HEK293 (cell line): Measurements from ENCODE around the gene SLC36A3.

Source experiments
- CTCF ChIA-PET: fragments of 350-600 bp; formaldehyde crosslinking; extraction: SDS; loops from one replicate; lab custom pipeline; 2021; ENCODE audit warnings: antibody characterized with exemption; lab: Yijun Ruan, JAX
- POLR2A ChIA-PET: fragments of 300-600 bp; formaldehyde crosslinking; extraction: SDS; loops from one replicate; lab custom pipeline; 2020; ENCODE audit warnings: antibody characterized with exemption, inconsistent platforms; lab: Yijun Ruan, JAX
- H3K27ac ChIP-seq: fragments of 200-500 bp; sonication (Bioruptor generic); 2 replicates; pipeline ENCODE4 v1.5.1; 2014; ENCODE audit warnings: low read depth, low read length, control low read depth, inconsistent platforms; ENCODE audit errors: extremely low read depth
- H3K36me3 ChIP-seq, 2 experiments: fragments of 200-500 bp in 1 of 2; sonication (Bioruptor generic) in 1 of 2; 1 replicate in 1 of 2; 2 replicates in 1 of 2; pipeline ENCODE4 v1.5.1; 2014 to 2017; ENCODE audit warnings: inconsistent platforms in 2 of 2, low read length in 2 of 2; ENCODE audit not compliant: control insufficient read depth in 2 of 2, insufficient read depth in 1 of 2
- H3K4me1 ChIP-seq: fragments of 200-500 bp; sonication (Bioruptor generic); 2 replicates; pipeline ENCODE4 v1.5.1; 2014; ENCODE audit warnings: mild to moderate bottlenecking, low read length, inconsistent platforms; ENCODE audit not compliant: control insufficient read depth, insufficient read depth
- H3K4me3 ChIP-seq: 2 replicates; pipeline ENCODE4 v1.5.1; 2011; ENCODE audit warnings: low read depth, mild to moderate bottlenecking, control low read depth, low read length, moderate library complexity
- H3K9me3 ChIP-seq: fragments of 200-500 bp; sonication (Bioruptor generic); 2 replicates; pipeline ENCODE4 v1.5.1; 2014; ENCODE audit warnings: low read depth, low read length, inconsistent platforms; ENCODE audit not compliant: control insufficient read depth, insufficient read depth
- BCL11A ChIP-seq: fragments of 450-650 bp; formaldehyde crosslinking; IDR thresholded peaks from 2 replicates; pipeline ENCODE4 v1.5.1; 2016; ENCODE audit warnings: low read depth, missing biosample characterization, missing genetic modification characterization
- GLI2 ChIP-seq: fragments of 450-650 bp; formaldehyde crosslinking; IDR thresholded peaks from 2 replicates; pipeline ENCODE4; 2017; ENCODE audit warnings: missing biosample characterization, missing genetic modification characterization, low read depth, borderline replicate concordance
- KLF9 ChIP-seq: fragments of 450-650 bp; formaldehyde crosslinking; IDR thresholded peaks from 2 replicates; pipeline ENCODE4 v1.5.1; 2016; ENCODE audit warnings: missing biosample characterization, missing genetic modification characterization, low read depth
- MEIS1 ChIP-seq: sonication (generic); formaldehyde crosslinking; IDR thresholded peaks from 2 replicates; pipeline ENCODE4 v1.8.1; 2022; ENCODE audit warnings: missing genetic modification reagents, mild to moderate bottlenecking, borderline replicate concordance
- SALL2 ChIP-seq: fragments of 450-650 bp; formaldehyde crosslinking; IDR thresholded peaks from 2 replicates; pipeline ENCODE4 v1.5.0; 2017; ENCODE audit warnings: missing biosample characterization, mild to moderate bottlenecking, missing genetic modification characterization, borderline replicate concordance
- SP2 ChIP-seq: fragments of 450-650 bp; formaldehyde crosslinking; IDR thresholded peaks from 2 replicates; pipeline ENCODE4 v1.5.1; 2016; ENCODE audit warnings: missing biosample characterization, missing genetic modification characterization
- ZBTB48 ChIP-seq: fragments of 450-650 bp; formaldehyde crosslinking; IDR thresholded peaks from 2 replicates; pipeline ENCODE4 v1.5.1; 2016; ENCODE audit warnings: missing biosample characterization, missing genetic modification characterization
- ZFP69B ChIP-seq: fragments of 450-650 bp; formaldehyde crosslinking; IDR thresholded peaks from 2 replicates; pipeline ENCODE4 v1.5.1; 2016; ENCODE audit warnings: missing biosample characterization, missing genetic modification characterization
- ZNF112 ChIP-seq: fragments of 450-650 bp; formaldehyde crosslinking; IDR thresholded peaks from 2 replicates; pipeline ENCODE4 v1.5.0; 2017; ENCODE audit warnings: missing biosample characterization, missing genetic modification characterization
- ZNF133 ChIP-seq: fragments of 450-650 bp; formaldehyde crosslinking; IDR thresholded peaks from 2 replicates; pipeline ENCODE4 v1.5.1; 2016; ENCODE audit warnings: missing biosample characterization, missing genetic modification characterization
- ZNF157 ChIP-seq: fragments of 450-650 bp; formaldehyde crosslinking; IDR thresholded peaks from 2 replicates; pipeline ENCODE4 v1.5.1; 2016; ENCODE audit warnings: missing biosample characterization, missing genetic modification characterization
- ZNF341 ChIP-seq: fragments of 450-650 bp; formaldehyde crosslinking; IDR thresholded peaks from 2 replicates; pipeline ENCODE4; 2016; ENCODE audit warnings: low read depth, missing biosample characterization, missing genetic modification characterization
- ZNF423 ChIP-seq: fragments of 450-650 bp; formaldehyde crosslinking; IDR thresholded peaks from 2 replicates; pipeline ENCODE4 v1.5.1; 2016; ENCODE audit warnings: missing biosample characterization, missing genetic modification characterization
- ZNF48 ChIP-seq: fragments of 450-650 bp; formaldehyde crosslinking; IDR thresholded peaks from 2 replicates; pipeline ENCODE4 v1.5.1; 2016; ENCODE audit warnings: missing biosample characterization, missing genetic modification characterization
- ZNF544 ChIP-seq: fragments of 450-650 bp; formaldehyde crosslinking; IDR thresholded peaks from 2 replicates; pipeline ENCODE4 v1.5.0; 2017; ENCODE audit warnings: missing biosample characterization, missing genetic modification characterization
- TF ChIP-seq, protein P1 (sequence below): fragments of 450-650 bp; formaldehyde crosslinking; IDR thresholded peaks from 2 replicates; pipeline ENCODE4 v1.5.1; 2016; ENCODE audit warnings: missing biosample characterization, missing genetic modification characterization
- TF ChIP-seq, protein P2 (sequence below): IDR thresholded peaks from 2 replicates; pipeline ENCODE4 v1.6.1; 2011; ENCODE audit warnings: mild to moderate bottlenecking, low read depth, low read length, borderline replicate concordance
- TF ChIP-seq, protein P3 (sequence below): fragments of 450-650 bp; formaldehyde crosslinking; IDR thresholded peaks from 2 replicates; pipeline ENCODE4 v1.5.1; 2017; ENCODE audit warnings: missing biosample characterization, missing genetic modification characterization
- TF ChIP-seq, protein P4 (sequence below): fragments of 450-650 bp; formaldehyde crosslinking; IDR thresholded peaks from 2 replicates; pipeline ENCODE4 v1.5.1; 2016; ENCODE audit warnings: missing biosample characterization, missing genetic modification characterization, low read depth
- TF ChIP-seq, protein P5 (sequence below): fragments of 450-650 bp; formaldehyde crosslinking; IDR thresholded peaks from 2 replicates; pipeline ENCODE4 v1.5.1; 2016; ENCODE audit warnings: missing biosample characterization, missing genetic modification characterization
- TF ChIP-seq, protein P6 (sequence below): fragments of 450-650 bp; formaldehyde crosslinking; IDR thresholded peaks from 2 replicates; pipeline ENCODE4 v1.5.1; 2017; ENCODE audit warnings: missing biosample characterization, mild to moderate bottlenecking, missing genetic modification characterization, moderate library complexity
- TF ChIP-seq, protein P7 (sequence below): fragments of 450-650 bp; formaldehyde crosslinking; IDR thresholded peaks from 2 replicates; pipeline ENCODE4 v1.5.1; 2016; ENCODE audit warnings: missing biosample characterization, missing genetic modification characterization

SLC36A3 gene

DNA sequence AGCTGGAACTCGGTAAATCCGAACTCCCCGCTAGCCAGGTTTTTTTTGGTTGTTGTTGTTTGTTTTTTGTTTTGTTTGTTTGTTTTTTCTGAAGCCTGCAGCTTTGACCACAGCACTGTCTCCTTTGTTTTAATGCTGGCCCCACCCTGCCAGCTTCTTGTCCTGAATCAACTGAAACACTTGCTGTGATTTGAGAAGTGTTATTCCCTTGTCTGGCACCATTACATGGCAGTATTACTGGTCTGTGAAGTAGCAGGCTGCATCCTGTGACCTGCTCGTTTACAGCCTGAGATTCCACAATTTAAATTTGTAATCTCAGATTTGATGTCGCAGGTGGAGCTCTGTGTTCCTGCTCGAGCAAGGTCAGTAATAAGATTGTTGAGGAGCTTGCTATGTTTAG is 45.2 kb upstream of the SLC36A3 start:
- TF ChIP-seq SP2 (tag by site-specific recombination): no peak
- TF ChIP-seq, protein P1, sequence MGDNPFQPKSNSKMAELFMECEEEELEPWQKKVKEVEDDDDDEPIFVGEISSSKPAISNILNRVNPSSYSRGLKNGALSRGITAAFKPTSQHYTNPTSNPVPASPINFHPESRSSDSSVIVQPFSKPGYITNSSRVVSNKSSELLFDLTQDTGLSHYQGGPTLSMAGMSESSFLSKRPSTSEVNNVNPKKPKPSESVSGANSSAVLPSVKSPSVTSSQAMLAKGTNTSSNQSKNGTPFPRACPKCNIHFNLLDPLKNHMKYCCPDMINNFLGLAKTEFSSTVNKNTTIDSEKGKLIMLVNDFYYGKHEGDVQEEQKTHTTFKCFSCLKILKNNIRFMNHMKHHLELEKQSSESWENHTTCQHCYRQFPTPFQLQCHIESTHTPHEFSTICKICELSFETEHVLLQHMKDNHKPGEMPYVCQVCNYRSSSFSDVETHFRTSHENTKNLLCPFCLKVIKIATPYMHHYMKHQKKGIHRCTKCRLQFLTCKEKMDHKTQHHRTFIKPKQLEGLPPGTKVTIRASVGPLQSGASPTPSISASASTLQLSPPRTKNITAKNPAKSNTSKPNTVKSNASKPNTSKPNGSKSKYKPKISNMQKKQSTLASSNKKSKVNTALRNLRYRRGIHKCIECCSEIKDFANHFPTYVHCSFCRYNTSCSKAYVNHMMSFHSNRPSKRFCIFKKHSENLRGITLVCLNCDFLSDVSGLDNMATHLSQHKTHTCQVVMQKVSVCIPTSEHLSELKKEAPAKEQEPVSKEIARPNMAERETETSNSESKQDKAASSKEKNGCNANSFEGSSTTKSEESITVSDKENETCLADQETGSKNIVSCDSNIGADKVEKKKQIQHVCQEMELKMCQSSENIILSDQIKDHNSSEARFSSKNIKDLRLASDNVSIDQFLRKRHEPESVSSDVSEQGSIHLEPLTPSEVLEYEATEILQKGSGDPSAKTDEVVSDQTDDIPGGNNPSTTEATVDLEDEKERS (tag by site-specific recombination): no peak
- TF ChIP-seq ZNF157 (tag by site-specific recombination): no peak
- TF ChIP-seq, protein P2, sequence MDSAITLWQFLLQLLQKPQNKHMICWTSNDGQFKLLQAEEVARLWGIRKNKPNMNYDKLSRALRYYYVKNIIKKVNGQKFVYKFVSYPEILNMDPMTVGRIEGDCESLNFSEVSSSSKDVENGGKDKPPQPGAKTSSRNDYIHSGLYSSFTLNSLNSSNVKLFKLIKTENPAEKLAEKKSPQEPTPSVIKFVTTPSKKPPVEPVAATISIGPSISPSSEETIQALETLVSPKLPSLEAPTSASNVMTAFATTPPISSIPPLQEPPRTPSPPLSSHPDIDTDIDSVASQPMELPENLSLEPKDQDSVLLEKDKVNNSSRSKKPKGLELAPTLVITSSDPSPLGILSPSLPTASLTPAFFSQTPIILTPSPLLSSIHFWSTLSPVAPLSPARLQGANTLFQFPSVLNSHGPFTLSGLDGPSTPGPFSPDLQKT: no peak
- no peak for TF ChIP-seq ZNF423 (tag by site-specific recombination)
- no peak for TF ChIP-seq MEIS1
- TF ChIP-seq ZNF133 (tag by site-specific recombination): no peak
- no peak for TF ChIP-seq ZBTB48 (tag by site-specific recombination)
- no peak for TF ChIP-seq ZNF112 (tag by site-specific recombination)
- TF ChIP-seq, protein P3, sequence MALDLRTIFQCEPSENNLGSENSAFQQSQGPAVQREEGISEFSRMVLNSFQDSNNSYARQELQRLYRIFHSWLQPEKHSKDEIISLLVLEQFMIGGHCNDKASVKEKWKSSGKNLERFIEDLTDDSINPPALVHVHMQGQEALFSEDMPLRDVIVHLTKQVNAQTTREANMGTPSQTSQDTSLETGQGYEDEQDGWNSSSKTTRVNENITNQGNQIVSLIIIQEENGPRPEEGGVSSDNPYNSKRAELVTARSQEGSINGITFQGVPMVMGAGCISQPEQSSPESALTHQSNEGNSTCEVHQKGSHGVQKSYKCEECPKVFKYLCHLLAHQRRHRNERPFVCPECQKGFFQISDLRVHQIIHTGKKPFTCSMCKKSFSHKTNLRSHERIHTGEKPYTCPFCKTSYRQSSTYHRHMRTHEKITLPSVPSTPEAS (tag by site-specific recombination): no peak
- Histone ChIP-seq H3K4me1 (no peaks in the 10 kb centered on the region), H3K4me3 (no peak overlapping the region), H3K36me3 (no peaks in the 10 kb centered on the region), H3K27ac (no peak overlapping the region), H3K9me3 (no peaks in the 10 kb centered on the region)
- CTCF ChIA-PET: interaction anchor here (0.6 to 0.7 kb wide), 2 partner anchors 9 to 1039 kb away, joined by 3 read pairs; no protein-coding TSS in a partner anchor
- POLR2A ChIA-PET: no interaction called here

DNA sequence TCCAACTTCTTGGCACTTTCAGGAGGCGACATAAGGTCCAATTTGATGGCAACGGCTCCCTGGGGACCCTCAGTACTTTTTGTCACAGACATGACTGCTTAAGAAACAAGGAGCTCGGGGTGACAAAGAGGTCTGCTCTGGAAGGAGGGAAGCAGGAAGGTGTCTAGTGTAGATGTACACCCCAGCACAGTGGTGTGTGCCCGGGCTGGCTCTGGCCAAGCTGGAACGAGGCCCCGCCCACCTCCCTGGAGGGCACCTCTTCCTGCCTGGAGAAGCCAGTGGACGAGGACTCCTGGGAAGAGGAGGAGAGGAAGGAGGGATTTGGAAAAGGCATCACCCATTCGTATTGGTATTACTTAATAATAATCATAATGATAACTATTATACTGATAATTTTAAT is 43.8 kb upstream of the SLC36A3 start, which contains the start of gene SLC36A2:
TSS of gene SLC36A2 (minus strand) at position 191 of the 400 bp plus-strand sequence. CDS start at position 92, 99 bp downstream.
- ChIA-PET POLR2A (no interaction called here), CTCF (no interaction called here)
- Histone ChIP-seq H3K9me3 (no peaks in the 10 kb centered on the region), H3K27ac (no peak within 1 kb of the TSS), H3K36me3 (no peaks in the 10 kb centered on the region), H3K4me3 (no peak within 1 kb of the TSS), H3K4me1 (no peaks in the 10 kb centered on the region)
- TF ChIP-seq, protein P4, sequence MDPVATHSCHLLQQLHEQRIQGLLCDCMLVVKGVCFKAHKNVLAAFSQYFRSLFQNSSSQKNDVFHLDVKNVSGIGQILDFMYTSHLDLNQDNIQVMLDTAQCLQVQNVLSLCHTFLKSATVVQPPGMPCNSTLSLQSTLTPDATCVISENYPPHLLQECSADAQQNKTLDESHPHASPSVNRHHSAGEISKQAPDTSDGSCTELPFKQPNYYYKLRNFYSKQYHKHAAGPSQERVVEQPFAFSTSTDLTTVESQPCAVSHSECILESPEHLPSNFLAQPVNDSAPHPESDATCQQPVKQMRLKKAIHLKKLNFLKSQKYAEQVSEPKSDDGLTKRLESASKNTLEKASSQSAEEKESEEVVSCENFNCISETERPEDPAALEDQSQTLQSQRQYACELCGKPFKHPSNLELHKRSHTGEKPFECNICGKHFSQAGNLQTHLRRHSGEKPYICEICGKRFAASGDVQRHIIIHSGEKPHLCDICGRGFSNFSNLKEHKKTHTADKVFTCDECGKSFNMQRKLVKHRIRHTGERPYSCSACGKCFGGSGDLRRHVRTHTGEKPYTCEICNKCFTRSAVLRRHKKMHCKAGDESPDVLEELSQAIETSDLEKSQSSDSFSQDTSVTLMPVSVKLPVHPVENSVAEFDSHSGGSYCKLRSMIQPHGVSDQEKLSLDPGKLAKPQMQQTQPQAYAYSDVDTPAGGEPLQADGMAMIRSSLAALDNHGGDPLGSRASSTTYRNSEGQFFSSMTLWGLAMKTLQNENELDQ (tag by site-specific recombination): no peak
- no peak for TF ChIP-seq ZNF544 (tag by site-specific recombination)
- TF ChIP-seq ZNF133 (tag by site-specific recombination): no peak
- TF ChIP-seq ZFP69B (tag by site-specific recombination): no peak
- TF ChIP-seq SALL2 (tag by site-specific recombination): no peak
- no peak for TF ChIP-seq BCL11A (tag by site-specific recombination)
- TF ChIP-seq KLF9 (tag by site-specific recombination): no peak
- TF ChIP-seq, protein P5, sequence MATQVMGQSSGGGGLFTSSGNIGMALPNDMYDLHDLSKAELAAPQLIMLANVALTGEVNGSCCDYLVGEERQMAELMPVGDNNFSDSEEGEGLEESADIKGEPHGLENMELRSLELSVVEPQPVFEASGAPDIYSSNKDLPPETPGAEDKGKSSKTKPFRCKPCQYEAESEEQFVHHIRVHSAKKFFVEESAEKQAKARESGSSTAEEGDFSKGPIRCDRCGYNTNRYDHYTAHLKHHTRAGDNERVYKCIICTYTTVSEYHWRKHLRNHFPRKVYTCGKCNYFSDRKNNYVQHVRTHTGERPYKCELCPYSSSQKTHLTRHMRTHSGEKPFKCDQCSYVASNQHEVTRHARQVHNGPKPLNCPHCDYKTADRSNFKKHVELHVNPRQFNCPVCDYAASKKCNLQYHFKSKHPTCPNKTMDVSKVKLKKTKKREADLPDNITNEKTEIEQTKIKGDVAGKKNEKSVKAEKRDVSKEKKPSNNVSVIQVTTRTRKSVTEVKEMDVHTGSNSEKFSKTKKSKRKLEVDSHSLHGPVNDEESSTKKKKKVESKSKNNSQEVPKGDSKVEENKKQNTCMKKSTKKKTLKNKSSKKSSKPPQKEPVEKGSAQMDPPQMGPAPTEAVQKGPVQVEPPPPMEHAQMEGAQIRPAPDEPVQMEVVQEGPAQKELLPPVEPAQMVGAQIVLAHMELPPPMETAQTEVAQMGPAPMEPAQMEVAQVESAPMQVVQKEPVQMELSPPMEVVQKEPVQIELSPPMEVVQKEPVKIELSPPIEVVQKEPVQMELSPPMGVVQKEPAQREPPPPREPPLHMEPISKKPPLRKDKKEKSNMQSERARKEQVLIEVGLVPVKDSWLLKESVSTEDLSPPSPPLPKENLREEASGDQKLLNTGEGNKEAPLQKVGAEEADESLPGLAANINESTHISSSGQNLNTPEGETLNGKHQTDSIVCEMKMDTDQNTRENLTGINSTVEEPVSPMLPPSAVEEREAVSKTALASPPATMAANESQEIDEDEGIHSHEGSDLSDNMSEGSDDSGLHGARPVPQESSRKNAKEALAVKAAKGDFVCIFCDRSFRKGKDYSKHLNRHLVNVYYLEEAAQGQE (tag by site-specific recombination): no peak
- TF ChIP-seq, protein P6, sequence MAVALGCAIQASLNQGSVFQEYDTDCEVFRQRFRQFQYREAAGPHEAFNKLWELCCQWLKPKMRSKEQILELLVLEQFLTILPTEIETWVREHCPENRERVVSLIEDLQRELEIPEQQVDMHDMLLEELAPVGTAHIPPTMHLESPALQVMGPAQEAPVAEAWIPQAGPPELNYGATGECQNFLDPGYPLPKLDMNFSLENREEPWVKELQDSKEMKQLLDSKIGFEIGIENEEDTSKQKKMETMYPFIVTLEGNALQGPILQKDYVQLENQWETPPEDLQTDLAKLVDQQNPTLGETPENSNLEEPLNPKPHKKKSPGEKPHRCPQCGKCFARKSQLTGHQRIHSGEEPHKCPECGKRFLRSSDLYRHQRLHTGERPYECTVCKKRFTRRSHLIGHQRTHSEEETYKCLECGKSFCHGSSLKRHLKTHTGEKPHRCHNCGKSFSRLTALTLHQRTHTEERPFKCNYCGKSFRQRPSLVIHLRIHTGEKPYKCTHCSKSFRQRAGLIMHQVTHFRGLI (tag by site-specific recombination): no peak
- TF ChIP-seq ZNF341 (tag by site-specific recombination): no peak
- TF ChIP-seq, protein P7, sequence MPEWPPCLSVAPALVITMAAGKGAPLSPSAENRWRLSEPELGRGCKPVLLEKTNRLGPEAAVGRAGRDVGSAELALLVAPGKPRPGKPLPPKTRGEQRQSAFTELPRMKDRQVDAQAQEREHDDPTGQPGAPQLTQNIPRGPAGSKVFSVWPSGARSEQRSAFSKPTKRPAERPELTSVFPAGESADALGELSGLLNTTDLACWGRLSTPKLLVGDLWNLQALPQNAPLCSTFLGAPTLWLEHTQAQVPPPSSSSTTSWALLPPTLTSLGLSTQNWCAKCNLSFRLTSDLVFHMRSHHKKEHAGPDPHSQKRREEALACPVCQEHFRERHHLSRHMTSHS: no peak
- no peak for TF ChIP-seq ZNF48 (tag by site-specific recombination)
- TF ChIP-seq GLI2: no peak
